ENCODE results near the gene NUP37.
A peak's percentile ranks its signal among the peaks of the same experiment; 100 is the strongest.
"Not testable (repeated sequence)": the region's sequence is repeated elsewhere in the genome, so short reads cannot be mapped to it uniquely, and the experiment has no call there.

Gene NUP37, protein sequence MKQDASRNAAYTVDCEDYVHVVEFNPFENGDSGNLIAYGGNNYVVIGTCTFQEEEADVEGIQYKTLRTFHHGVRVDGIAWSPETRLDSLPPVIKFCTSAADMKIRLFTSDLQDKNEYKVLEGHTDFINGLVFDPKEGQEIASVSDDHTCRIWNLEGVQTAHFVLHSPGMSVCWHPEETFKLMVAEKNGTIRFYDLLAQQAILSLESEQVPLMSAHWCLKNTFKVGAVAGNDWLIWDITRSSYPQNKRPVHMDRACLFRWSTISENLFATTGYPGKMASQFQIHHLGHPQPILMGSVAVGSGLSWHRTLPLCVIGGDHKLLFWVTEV

DNA sequence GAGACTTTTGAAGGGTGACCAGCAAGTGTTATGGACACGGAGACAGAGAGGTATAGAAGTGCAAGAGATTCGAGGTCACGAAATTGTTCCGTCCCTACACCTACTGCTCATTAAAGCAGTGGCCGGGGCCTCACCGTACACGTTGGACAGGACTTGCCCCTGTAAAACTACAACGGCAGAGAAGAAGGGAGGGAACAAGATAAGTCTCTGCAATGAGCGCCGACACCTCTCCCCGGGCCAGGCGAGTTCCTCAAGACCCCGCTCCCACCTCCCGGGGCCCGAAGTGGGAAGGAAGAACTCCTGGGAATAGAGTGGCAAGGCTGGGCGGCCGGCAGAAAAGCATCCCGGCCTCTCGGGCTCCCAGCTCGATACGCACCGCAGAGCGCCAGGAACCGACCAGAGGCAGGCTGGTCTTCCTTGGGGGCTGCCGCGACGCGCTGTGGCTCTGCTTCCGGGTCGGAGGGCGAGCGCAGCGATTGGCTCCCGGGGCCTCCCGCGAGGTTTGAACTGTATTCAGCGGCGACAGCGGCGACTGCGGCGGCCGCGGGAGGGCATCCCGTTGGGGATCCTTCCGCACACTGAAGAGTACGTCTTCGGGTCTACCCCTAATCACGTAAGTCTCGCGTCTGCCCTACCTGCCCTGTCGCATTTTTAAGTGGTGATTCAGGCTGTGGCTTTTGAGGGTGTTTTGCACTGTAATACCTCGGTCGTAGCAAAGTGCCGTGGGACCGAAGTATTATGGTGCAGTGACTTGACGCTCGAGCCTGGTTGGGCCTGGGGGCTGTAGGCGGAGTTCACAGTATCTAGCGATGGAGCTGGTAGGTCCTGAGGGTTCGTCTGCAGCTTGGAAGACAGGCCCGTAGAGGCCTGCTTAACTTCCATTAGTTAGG, at the start of gene NUP37, which contains the start of gene PARPBP:
TSS of gene NUP37 (minus strand) at position 441 of the 890 bp plus-strand sequence. CDS start 1,596 bp downstream, outside the sequence.
TSS of gene PARPBP (plus strand) at position 510 of the 890 bp plus-strand sequence. CDS start 3,706 bp downstream, outside the sequence.
- peak; percentile 88 for DNase-seq

DNA sequence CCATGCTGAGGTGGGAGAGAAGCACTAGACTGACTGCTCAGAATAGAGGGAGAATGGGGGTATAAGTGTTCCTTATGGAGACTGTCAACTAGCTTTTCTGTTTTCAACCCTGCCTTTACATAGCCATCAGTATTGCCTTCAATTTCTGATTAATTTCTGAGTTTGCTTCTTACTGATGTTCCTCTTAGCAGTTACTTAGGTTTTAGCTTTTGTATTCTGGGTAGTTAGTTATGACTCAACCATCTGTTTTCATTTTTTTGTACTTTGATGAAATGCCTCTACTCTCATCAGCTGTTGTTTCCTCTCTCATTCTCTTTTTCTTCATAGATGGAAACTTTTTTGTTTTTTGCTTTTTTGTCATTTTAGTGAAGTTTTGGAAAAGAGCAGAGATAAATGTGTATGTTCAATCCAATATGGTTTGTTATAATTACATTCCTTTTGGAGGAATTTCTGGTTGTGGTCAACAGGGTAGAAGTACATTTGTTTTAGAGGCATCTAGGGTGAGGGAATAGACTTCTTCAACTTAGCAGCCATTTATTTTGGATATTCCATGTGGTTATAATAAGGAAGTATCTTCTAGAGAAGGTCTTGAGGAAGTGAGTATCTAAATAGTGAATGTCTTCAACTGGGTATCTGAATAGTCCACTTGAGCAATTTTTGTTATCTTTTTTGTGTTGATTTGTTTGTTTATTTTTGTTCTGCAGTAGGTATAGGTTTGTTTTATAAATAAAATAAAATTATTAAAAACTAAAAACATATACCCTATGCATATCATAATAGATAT, 48.1 kb upstream of the NUP37 start:
- DNase-seq, result no peak

DNA sequence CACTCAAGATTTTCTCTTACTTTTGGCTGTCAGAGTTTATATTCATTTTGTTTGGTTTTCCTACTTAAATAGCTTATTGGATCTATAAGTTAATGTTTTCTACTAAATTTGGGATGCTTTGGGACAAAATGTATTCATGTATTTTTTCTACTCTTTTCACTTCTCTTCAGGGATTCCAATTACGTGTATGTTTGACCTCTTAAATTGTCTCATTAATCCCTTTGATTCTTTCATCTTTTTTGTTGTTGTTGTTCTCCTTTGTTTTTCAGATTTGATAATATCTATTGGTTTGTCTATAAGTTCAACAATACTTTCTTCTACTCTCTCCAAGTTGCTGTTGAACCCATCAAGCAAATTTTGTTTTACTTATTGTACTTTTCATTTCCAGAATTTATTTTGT, 43.5 kb upstream of the NUP37 start:
- no peak for DNase-seq

DNA sequence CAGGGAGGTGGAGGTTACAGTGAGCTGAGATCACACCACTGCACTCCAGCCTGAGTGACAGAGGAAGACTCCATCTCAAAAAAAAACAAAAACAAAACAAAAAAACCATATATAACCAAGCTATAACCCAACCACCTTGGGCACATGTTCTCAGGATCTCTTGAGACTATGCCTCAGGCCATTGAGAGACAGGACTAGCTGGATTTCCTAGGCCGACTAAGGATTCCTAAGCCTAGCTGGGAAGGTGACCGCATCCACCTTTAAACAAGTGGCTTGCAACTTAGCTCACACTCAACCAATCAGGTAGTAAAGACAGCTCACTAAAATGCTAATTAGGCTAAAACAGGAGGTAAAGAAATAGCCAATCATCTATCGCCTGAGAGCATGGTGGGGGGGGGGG, 35.3 kb upstream of the NUP37 start:
- DNase-seq, result not testable (repeated sequence)

DNA sequence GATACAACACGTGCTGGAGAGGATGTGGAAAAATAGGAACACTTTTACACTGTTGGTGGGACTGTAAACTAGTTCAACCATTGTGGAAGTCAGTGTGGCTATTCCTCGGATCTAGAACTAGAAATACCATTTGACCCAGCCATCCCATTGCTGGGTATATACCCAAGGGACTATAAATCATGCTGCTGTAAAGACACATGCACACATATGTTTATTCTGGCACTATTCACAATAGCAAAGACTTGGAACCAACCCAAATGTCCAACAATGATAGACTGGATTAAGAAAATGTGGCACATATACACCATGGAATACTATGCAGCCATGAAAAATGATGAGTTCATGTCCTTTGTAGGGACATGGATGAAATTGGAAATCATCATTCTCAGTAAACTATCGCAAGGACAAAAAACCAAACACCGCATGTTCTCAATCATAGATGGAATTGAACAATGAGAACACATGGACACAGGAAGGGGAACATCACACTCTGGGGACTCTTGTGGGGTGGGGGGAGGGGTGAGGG, 27.2 kb upstream of the NUP37 start:
- not testable (repeated sequence) for DNase-seq

DNA sequence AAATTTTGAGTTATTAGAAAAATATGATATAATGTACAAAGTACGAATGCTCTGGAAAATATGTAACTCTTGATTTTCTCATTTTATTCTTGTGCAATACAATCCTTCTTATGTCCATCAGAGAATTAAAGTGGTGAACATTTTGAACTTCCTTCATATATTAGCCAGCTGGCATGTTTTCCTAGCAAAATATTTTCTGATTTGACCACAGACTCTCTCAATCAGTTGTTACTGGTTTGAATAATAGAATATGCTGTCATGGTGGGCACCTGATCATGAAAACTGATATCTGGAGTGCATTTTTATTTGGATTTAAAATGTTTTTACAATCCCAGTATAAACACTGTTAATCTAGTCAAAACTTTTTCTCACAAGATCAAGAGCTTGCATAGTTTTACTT, 24.3 kb upstream of the NUP37 start:
- no peak for DNase-seq

DNA sequence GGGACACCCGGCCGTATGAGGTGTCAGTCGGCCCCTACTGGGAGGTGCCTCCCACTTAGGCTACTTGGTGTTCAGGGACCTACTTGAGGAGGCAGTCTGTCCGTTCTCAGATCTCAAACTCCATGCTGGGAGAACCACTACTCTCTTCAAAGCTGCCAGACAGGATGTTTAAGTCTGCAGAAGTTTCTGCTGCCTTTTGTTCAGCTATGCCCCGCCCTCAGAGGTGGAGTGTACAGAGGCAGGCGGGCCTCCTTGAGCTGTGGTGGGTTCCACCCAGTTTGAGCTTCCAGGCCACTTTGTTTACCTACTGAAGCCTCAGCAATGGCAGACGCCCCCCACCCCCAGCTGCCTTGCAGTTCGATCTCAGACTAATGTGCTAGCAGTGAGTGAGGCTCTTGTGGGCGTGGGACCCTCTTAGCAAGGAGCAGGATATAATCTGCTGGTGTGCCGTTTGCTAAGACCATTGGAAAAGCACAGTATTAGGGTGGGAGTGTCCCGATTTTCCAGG, 23.0 kb upstream of the NUP37 start:
- DNase-seq, result not testable (repeated sequence)

DNA sequence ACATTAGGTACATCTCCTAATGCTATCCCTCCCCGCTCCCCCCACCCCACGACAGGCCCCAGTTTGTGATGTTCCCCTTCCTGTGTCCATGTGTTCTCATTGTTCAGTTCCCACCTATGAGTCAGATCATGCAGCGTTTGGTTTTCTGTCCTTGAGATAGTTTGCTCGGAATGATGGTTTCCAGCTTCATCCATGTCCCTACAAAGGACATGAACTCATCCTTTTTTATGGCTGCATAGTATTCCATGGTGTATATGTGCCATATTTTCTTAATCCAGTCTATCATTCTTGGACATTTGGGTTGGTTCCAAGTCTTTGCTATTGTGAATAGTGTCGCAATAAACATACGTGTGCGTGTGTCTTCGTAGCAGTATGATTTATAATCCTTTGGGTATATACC, 17.7 kb upstream of the NUP37 start:
- DNase-seq, result not testable (repeated sequence)

DNA sequence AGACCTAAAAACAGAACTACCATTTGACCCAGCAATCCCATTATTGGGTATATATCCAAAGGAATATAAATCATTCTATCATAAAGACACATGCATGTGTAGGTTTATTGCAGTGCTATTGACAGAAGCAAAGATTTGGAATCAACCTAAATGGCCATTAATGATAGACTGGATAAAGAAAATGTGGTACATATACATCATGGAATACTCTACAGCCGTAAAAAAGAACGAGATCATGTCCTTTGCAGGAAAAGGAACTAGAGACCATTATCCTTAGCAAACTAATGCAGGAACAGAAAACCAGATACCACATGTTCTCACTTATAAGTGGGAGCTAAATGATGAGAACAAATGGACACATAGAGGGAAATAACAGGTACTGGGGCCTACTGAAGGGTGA, 11.5 kb upstream of the NUP37 start:
- DNase-seq, result not testable (repeated sequence)

DNA sequence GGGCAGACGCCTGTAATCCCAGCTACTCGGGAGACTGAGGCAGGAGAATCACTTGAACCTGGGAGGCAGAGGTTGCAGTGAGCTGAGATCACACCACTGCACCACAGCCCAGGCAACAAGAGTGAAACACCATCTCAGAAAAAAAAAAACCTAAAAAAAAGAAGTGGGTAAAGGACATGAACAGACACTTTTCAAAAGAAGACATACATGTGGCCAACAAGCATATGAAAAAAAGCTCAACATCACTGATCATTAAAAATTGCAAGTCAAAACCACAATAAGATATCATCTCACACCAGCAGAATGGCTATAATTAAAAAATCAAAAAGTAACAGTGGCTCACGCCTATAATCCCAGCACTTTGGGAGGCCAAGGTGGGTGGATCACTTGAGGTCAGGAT, 10.8 kb upstream of the NUP37 start:
- not testable (repeated sequence) for DNase-seq

DNA sequence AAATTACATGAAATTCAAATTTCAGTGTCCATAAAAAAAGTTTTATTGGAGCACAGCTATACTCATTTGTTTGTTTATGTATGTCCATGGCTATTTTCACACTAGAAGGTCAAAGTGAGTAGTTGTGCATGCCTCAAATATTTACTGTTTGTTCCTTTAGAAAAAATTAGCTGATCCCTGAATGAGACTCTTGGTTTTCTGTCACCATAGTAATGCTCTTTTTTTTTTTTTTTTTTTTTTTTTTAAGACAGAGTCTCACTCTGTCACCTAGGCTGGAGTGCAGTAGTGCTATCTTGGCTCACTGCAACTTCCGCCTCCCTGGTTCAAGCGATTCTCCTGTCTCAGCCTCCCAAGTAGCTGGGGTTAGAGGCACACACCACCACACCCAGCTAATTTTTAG, 1.4 kb upstream of the NUP37 start:
- not testable (repeated sequence) for DNase-seq

DNA sequence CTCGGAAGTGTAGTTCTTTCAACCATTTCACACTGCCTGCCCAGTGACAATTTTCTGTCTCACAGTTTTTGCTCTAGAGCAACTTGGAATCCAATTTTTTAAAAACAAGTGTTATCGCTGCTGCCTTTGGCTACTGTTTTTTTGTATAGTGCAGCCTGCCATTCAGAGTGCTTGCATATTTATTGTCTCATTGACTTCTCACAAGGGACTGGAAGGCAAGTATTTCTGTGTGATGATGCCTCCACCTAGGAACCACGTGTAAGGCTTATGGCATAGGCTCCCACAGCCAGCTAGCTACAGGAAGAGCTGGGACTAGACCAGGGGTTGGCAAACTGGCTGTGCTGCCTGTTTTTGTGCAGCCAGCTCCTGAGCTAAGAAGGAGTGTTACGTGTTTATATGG, 972 bp upstream of the NUP37 start:
- no peak for DNase-seq

DNA sequence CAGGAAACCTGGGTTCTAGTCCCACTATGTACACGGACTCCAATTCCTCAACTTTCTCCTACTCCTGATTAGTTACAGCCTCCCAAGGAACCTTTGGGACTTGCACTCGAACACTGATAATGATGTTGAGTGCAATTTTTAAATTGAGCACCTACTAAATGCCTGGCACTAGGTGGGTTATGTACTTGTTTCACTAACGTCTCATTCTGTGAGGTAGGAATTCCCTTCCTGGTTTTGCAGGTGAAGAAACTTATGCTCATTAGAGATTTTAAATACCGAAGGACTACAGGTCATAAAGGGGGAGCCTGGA, 605 bp upstream of the NUP37 start:
- DNase-seq, result no peak

DNA sequence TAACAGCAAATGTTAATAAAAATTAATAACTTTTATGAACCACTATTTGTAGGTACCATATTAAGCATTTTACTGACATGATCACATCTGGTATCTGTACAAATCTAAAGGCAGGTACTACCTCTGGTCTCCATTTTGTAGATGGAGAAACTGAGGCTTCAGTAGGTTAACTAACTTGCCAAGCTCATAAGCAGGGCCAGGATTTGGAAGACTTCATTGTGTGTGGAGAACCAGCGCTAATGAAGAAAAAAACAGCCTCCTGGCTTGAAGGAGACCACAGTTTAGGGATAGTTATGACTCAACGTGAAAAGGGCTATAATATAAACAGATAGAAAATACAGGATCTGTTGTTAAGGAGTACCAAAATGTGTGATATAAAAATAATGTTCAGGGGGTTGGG, 1.0 kb downstream of the NUP37 start:
- DNase-seq, result no peak

DNA sequence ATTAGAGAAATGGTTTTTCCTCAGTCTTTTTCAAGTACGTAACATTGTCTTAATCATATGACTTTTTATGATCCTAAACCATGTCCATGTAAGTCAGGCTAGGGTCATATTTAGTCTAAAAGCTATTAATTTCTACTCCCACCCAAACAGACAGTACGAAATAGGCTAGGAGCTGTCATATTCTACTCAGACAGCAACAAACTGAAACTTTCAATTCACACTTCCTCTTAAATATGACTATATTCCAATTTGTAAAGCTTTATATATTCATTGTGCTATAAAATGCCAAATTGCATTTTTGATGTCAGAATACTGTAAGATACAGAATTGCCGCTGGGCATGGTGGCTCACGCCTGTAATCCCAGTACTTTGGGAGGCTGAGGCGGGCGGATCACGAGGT, 3.5 kb downstream of the NUP37 start:
- no peak for DNase-seq

DNA sequence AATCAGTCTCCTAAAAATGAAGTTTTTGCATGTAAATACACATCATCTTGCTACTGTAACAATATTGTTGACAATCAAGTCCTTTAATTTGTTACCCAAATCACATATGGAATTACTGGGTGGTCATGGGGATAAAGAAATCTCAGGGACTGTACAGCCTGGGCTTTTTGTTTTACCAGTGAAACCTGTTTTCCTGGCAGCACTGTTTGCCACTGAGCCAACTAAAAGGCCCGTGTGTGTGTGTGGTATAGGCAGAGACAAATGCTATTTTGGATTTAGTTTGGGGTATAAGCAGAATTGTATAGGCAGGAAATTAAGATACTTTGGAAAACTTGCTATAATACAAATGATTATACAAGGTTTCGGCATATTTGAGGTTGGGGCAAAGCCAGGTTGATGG, 5.7 kb downstream of the NUP37 start:
- DNase-seq, result no peak

DNA sequence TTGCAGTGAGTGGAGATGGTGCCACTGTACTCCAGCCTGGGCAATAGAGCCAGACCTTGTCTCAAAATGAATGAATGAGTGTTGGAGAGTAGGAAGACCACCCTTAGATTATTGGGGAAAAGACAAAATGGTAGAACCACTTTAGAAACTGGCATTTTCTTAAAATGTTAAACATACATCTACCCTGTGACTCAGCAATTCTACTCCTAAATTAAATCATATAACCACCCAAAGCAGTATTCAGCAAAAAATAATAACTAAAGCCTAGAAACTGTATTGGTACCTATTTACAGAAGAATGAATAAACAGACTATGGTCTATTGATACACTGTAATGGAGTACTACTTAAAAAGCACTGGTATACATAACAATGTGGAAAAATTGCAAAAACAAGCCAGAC, 9.1 kb downstream of the NUP37 start:
- DNase-seq, result no peak

DNA sequence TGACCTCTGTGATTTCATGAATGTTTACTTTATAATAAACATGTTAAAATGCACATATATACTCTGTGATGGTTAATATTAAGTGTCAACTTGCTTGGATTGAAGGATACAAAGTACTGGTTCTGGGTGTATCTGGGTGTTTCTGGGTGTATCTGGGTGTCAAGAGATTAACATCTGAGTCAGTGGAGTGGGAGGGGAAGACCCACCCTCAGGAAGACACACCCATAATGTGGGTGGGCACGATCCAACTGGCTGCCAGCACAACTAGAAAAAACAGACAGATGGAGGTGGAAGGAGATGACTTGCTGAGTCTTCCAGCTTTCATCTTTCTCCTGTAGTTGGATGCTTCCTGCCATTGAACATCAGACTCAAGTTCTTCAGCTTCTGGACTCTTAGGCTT, 11.9 kb downstream of the NUP37 start:
- DNase-seq, result no peak

DNA sequence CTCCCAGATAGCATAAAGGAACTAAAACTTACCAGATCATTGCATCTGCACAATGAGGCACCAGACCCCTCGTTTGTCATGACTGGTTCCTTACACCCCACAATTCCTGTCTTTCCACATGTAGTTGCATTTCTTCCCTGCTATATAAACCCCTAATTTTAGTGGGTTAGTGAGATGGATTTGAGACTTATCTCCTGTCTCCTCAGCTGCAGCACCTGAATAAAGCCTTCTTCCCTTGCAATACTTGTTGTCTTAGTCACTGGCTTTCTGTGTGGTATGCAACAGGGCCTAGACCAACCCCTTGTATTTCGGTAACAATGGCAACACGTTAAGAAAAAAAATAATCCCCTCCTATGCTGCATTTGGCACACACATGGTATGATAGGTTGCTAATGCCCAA, 13.0 kb downstream of the NUP37 start:
- no peak for DNase-seq

DNA sequence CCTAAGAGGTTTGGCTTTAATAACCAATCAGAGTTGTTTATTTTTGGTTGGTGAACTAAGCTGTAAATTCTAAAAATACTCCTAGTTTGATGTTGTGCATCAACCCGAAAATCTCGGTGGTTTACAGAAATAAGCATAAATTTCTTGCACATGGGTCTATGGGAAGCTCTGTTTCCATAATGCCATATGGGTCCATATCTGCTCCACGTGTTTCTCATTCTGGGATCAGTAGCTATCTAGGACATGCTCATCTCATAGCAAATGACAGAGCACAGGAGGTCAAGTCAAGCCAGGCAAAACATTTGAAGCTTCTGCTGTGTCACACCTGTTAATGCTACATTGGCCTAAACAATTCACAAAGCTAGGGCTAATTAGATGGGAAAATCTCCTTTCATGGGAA, 23.1 kb downstream of the NUP37 start:
- no peak for DNase-seq

DNA sequence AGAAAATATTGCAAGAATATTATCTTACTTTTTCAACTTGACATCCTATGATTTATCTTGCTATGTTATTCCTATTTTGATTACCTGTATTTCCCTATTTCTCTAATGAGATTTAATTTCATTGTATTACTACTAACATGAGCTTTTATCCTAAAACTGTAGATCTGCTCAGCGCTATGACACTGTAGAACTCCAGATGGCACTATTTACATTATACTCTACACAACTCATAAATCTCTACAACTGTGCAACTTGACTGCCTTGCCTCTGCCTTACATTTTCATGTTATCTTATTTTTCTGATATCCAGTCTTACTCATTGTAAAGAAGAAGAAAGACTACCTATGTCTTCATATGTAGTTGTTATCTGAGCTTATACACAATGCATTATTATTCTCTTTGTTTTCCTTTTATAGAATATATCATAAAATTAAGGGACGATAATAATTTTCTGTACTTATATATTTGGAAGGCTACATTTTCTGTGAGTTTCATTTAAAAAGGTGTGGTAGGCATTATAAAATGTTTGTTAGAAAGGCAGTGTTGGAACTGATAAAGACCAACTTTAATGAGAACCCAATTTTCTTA, 24.1 kb downstream of the NUP37 start:
- peak; percentile 13 for DNase-seq

DNA sequence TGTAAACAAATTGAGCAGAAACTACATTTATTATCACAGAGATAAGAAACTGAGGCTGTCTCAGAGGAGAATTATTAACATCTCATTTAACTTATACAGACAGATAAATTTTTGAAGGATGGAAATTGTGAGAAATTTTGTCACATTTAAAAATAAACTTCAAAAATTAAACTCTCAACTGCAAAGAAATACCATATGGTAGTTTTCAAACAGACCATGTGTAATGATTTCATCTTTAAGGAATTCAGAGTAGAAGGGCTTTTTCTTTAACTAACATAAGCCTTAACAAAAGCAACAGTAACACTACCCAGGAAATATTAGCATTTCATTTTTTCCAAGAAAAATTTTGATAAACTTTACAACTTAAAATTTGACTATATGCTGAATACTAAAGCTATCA, 26.6 kb downstream of the NUP37 start:
- no peak for DNase-seq

Measured in NCI-H2171 (cell line).